Pancreas (tissue), 10 donors: ENCODE data around the gene HOXB5. TPM values are rescaled to one million over a fixed set of nuclear protein-coding genes. Genes with fewer than 3 reads are reported as not detected.

ENCODE experiments used
- ATAC-seq, 4 donors: fragments of 200-7000 bp; cut with Tn5 transposase; one replicate each; pipeline versions ENCODE4 v1.8.0 to v1.9.1; 2020; ENCODE audit warnings: mild to moderate bottlenecking in 4 of 4, moderate library complexity in 4 of 4
- DNase-seq, 6 donors: peaks; one replicate each; pipeline ENCODE4 v3.0.0-alpha.2; 2020
- FAIRE-seq: peaks from 2 replicates; lab custom pipeline; 2012; peaks lifted over from hg19 to GRCh38; lab: Jason Lieb, UNC
- H3K27ac ChIP-seq, 4 donors: fragments of 200-600 bp; sonication (generic); 1 replicate in 3 of 4; 2 replicates in 1 of 4; pipeline versions ENCODE4 v1.5.0 to v1.8.0; 2020
- H3K27me3 ChIP-seq, 4 donors: fragments of 200-600 bp; one replicate each; pipeline ENCODE4 v1.8.0; 2021
- H3K36me3 ChIP-seq, 3 donors: fragments of 200-600 bp; sonication (generic) in 1 of 3; one replicate each; pipeline versions ENCODE4 v1.5.0 to v1.8.0; 2020 to 2021
- H3K4me1 ChIP-seq, 3 donors: fragments of 200-600 bp; one replicate each; pipeline ENCODE4 v1.8.0; 2021
- H3K4me3 ChIP-seq, 4 donors: fragments of 200-600 bp; sonication (generic) in 2 of 4; one replicate each; pipeline versions ENCODE4 v1.5.0 to v1.8.0; 2020 to 2021
- H3K9me3 ChIP-seq, 4 donors: fragments of 200-600 bp; one replicate each; pipeline ENCODE4 v1.8.0; 2021
- WGBS, 2 donors: extraction: QIAGEN DNeasy Blood & Tissue Kit; methylation state at CpG; one replicate each; pipeline ENCODE4 v1.1.7; 2013; 5-methylcytosine and 5-hydroxymethylcytosine counted together
- intact Hi-C, 3 donors: fragments of 100-400 bp; cut with DNase I; formaldehyde crosslinking; loops; one replicate each; pipeline versions ENCODE4 v1.11.1 to v1.14.2; 2022
- polyA plus RNA-seq, 2 donors: library from polyadenylated mRNA; stranded (reverse); fragments of 200-250 nt; gene quantifications; one replicate each; pipeline ENCODE4 v1.2.3, GENCODE V29; 2013
- total RNA-seq, 6 donors: library from RNA; stranded (reverse); fragmentation: NEBNext Ultra II Directional in 4 of 6; extraction: Animal tissue kit (Norgen Biotek cat#: 25700) in 4 of 6; gene quantifications; one replicate each; pipeline versions ENCODE4 v1.2.1 to v1.2.4, GENCODE V29; 2021 to 2023
- TF ChIP-seq, protein P1 (sequence below), 4 donors: fragments of 200-600 bp; sonication (generic) in 3 of 4; IDR thresholded peaks; one replicate each; pipeline versions ENCODE4 v1.5.0 to v1.8.0; 2021; ENCODE audit warnings: antibody characterized with exemption in 4 of 4
- donor health status: healthy with polysubstance abuse.
- donor health status: DM: no; HTN: no; CAD: no; lungs with moderate emphysema.
- donor health status: DM: no; HTN: no; CAD: no.
- donor health status: control.
- donor health status: control.
- donor health status: Bipolar disorder and iron deficiency.
- donor health status: DM: yes; HTN: yes; CAD: no.
- donor health status: DM: no; HTN: no; CAD: no.
- donor health status: DM: no; HTN: no; CAD: no.
- donor health status: DM: yes; HTN: yes; CAD: no.

Gene HOXB5
- total and polyA plus RNA-seq, 8 donors: 0.19 to 1.0 (median 0.38) TPM

DNA sequence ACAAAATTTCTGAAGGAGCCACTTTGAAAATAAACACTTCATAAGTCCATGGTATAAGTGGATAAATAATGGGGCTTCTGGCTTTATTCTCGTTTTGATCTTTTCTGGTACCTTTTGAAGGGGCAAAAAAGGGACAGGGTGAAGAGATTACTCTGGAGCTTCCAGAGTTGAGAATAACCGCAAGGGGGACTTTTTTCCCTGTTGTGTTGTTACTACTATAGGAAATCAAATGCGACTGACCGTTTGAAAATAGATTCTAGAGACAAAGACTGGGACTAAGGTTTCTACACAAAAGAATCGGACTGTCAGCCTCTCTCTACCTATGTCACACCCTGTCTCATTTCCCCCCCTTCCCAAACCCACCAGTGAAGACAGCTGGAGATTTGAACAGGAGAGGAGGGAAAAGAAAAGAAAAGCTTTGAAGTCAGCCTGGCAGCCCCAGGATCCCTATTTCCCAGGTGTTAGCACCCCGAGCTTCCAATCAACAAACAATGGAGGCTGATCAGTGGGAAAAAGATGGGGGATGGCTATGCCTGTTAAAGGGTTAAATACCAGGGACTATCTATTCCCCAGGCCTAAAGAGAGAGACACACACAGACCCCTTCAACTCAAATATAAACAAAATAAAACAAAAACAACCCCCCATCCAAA, 23.8 kb downstream of the HOXB5 start:
- Histone ChIP-seq H3K9me3 (no peaks in the 10 kb centered on the region), H3K27me3 (peaks cover 0 to 28% (median 2%) of the 10 kb centered on the region in 4 donors), H3K4me3 (peak overlapping the region in 1 of 4 donors; percentile 5), H3K27ac (no peak overlapping the region), H3K4me1 (no peaks in the 10 kb centered on the region), H3K36me3 (no peaks in the 10 kb centered on the region)
- no peak for ATAC-seq
- 13 to 16% methylated on average over 6 of the region's 6 CpGs for WGBS, 2 donors
- intact Hi-C loops: no loop called here
- TF ChIP-seq, protein P1, sequence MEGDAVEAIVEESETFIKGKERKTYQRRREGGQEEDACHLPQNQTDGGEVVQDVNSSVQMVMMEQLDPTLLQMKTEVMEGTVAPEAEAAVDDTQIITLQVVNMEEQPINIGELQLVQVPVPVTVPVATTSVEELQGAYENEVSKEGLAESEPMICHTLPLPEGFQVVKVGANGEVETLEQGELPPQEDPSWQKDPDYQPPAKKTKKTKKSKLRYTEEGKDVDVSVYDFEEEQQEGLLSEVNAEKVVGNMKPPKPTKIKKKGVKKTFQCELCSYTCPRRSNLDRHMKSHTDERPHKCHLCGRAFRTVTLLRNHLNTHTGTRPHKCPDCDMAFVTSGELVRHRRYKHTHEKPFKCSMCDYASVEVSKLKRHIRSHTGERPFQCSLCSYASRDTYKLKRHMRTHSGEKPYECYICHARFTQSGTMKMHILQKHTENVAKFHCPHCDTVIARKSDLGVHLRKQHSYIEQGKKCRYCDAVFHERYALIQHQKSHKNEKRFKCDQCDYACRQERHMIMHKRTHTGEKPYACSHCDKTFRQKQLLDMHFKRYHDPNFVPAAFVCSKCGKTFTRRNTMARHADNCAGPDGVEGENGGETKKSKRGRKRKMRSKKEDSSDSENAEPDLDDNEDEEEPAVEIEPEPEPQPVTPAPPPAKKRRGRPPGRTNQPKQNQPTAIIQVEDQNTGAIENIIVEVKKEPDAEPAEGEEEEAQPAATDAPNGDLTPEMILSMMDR (IDR thresholded peaks at IDR 0.05): no peak
- DNase-seq: no peak
- FAIRE-seq: no peak

- no peaks in the 10 kb centered on the region for H3K36me3 ChIP-seq
- no peak for DNase-seq
- 7 to 10% methylated on average over 3 of the region's 3 CpGs for WGBS, 2 donors
These were observed 24.4 kb downstream of the HOXB5 start for GRCh38 chr17:48569240-48569582.

GRCh38 chr17:48568499-48569239, 24.9 kb downstream of the HOXB5 start:
- TF ChIP-seq, protein P1 (IDR thresholded peaks at IDR 0.05): no peak
- H3K27ac ChIP-seq: no peak overlapping the region
- no peaks in the 10 kb centered on the region for H3K36me3 ChIP-seq
- intact Hi-C loops: no loop called here
- ATAC-seq (no peak), DNase-seq (no peak), FAIRE-seq (no peak)
- no peaks in the 10 kb centered on the region for H3K4me1 ChIP-seq
- no peaks in the 10 kb centered on the region for H3K9me3 ChIP-seq
- H3K27me3 ChIP-seq: peaks cover 0 to 23% (median 2%) of the 10 kb centered on the region in 4 donors
- peak overlapping the region in 1 of 4 donors; percentile 5 for H3K4me3 ChIP-seq
- 8 to 9% methylated on average over 33 of the region's 33 CpGs for WGBS, 2 donors

More at GRCh38 chr17:48569240-48569582, 24.4 kb downstream of the HOXB5 start:
- peaks cover 0 to 25% (median 2%) of the 10 kb centered on the region in 4 donors for H3K27me3 ChIP-seq
- H3K4me3 ChIP-seq: peak overlapping the region in 1 of 4 donors; percentile 5
- FAIRE-seq (no peak), ATAC-seq (no peak)
- no peak overlapping the region for H3K27ac ChIP-seq
- TF ChIP-seq, protein P1 (IDR thresholded peaks at IDR 0.05): no peak
- H3K4me1 ChIP-seq: no peaks in the 10 kb centered on the region
- no peaks in the 10 kb centered on the region for H3K9me3 ChIP-seq
- intact Hi-C loops: no loop called here

DNA sequence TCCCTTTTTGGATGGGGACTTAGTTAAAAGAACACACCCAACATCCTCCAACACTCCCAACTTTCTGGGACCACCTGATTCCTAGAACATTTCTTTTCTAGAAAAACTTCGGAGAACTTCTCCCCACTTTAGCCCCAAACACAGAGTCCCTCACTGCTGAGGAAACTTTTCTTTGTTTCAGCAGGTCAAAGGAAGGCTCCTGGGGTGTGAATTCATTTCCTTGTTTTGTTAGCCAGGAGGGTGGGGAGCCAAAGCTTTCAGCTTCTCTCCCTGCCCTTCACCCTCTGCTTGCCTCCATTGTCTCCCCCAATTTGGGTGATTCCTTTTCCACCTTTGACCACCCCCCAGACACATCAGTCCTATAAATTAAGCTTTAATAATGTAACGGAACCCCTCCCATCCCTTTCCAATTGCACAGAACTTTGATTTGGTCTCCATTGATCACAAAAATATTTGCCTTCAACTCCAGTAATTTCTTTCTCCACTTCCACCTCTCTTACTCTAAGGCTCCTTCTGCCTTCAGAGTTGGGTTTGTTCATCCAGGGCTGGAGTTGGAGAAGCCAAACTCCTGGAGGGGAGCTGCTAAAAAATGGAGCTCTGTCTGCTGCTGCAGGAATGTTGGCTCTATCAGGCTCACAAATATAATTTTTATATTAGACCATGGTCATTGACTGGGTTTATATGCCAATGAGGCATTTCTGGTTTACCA, 25.8 kb downstream of the HOXB5 start:
- Histone ChIP-seq H3K4me3 (no peak overlapping the region), H3K36me3 (no peaks in the 10 kb centered on the region), H3K27ac (no peak overlapping the region), H3K4me1 (no peaks in the 10 kb centered on the region), H3K9me3 (no peaks in the 10 kb centered on the region), H3K27me3 (peaks cover 0 to 27% (median 2%) of the 10 kb centered on the region in 4 donors)
- intact Hi-C loops: no loop called here
- FAIRE-seq: no peak
- 36 to 45% methylated on average over 2 of the region's 2 CpGs for WGBS, 2 donors
- no peak for ATAC-seq
- TF ChIP-seq, protein P1 (IDR thresholded peaks at IDR 0.05): no peak
- no peak for DNase-seq
